HG03103 (cell line): Measurements from ENCODE around the gene FBXL14.

ENCODE experiments used
- ATAC-seq: cut with Tn5 transposase; IDR thresholded peaks from one replicate; pipeline ENCODE4 v1.9.1; 2021; ENCODE audit warnings: low read depth; ENCODE audit not compliant: unreplicated experiment

The FBXL14 gene

DNA sequence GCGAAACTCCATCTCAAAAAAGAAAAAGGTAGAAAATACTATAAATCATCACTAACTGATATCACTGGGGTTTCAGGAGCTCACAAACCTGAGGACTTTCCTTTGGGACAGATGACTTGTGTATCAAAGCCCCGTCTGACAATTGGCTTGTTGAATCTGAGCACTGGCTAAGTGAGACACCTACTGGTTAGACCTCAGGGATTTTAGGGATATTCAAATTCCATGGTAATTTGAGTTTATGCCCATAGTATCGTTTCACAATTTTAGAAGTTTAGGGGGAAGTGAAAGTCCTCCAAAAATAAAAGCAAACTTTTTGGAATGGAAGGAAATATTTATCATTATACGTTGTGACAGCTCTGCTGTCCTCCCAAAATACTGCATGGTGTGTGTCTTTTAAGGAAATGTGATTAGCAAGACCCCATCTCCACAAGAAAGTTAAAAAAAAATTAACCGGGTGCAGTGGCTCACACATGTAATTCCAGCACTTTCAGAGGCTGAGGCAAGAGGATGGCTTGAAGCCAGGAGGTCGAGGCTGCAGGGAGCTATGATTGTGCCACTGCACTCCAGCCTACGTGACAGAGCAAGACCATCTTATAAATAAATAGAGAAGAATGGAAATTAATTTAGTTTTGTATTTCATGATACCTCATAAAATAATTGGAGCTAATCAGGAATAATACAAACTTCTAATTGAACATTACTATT is 49.2 kb downstream of the FBXL14 start:
- ATAC-seq, result no peak

GRCh38 chr12:1542599-1542998 is 51.8 kb downstream of the FBXL14 start:
- no peak for ATAC-seq

- ATAC-seq, result no peak
Observed at GRCh38 chr12:1540690-1541089, 53.7 kb downstream of the FBXL14 start.

- ATAC-seq, result no peak
Observed at GRCh38 chr12:1539135-1539534, 55.2 kb downstream of the FBXL14 start.

GRCh38 chr12:1536817-1537216 is 57.6 kb downstream of the FBXL14 start:
- ATAC-seq, result no peak

- no peak for ATAC-seq
Observed at GRCh38 chr12:1534748-1535147, 59.6 kb downstream of the FBXL14 start.

GRCh38 chr12:1533602-1534304 is 60.6 kb downstream of the FBXL14 start:
- no peak for ATAC-seq

- no peak for ATAC-seq
Observed at GRCh38 chr12:1533205-1533601, 61.2 kb downstream of the FBXL14 start.

DNA sequence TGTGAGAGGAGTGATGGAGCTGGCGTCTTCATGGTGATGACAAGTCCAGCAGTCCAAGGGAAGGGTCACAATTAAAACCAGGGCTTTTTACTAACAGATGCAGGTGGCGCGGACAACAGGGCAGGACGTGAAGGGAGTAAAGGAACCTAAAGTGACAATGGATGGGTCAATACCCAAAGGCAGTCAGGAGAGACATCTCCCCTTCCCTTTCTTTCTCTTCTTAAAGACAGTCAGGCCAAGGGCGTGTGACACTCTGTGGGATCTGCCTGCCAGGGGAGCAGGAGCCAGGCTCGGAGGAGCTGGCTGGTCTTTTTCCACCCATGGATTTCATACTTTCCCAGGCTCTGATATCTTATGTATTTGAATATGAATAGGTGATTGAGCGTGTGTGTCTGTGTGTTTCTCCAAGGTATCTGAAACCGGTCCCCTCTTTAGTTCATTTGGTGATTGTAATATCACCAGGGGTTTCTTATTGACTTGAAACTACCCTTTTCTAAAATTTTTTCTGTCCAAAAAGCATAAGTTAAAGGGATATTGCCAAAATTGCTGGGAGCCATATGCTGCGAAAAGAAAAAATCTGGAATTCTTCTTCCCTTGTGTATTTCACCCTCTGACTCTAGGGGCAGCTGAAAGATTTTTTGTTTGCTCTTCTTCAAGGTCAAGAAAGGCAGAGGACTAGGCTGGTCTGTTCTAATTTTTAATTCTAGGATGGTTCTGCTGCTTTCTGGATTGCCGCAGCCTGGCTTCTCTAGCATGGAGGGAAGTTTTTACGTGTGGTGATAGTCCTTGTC is 61.8 kb downstream of the FBXL14 start:
- no peak for ATAC-seq

DNA sequence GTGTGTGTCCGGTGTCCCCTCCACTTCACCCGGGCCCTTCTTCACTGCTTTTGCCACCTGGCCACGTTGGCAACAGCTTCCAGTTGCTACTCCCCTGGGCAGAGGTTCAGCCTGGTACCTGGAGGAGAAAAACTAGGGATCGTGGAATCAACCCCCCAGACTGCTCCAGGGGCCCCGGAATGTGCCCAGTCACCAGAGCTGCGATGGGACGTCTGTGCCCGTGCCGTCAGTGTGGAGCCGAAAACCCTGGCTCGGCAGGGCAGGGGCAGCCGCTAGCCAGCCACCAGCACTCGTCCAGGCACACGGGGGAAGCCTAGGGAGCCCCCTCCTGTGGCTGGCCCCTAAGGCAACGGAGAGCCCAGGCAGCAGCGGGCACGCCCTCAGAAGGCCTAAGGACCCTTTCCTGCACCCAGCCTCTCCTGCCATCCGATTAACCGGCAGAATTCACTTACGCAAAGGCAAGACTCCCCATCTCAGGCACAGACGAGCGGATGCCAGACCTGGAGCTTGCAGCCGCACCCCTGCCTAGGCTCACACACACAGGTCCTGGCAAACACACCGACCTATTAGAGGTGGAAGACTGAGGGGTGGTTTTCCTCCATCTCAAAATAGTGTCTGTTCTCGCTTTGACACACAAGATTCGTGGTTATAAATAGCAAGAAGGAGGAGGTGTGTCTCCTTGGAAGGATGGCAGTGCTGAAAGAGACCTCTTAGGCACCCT is 62.6 kb downstream of the FBXL14 start:
- no peak for ATAC-seq

DNA sequence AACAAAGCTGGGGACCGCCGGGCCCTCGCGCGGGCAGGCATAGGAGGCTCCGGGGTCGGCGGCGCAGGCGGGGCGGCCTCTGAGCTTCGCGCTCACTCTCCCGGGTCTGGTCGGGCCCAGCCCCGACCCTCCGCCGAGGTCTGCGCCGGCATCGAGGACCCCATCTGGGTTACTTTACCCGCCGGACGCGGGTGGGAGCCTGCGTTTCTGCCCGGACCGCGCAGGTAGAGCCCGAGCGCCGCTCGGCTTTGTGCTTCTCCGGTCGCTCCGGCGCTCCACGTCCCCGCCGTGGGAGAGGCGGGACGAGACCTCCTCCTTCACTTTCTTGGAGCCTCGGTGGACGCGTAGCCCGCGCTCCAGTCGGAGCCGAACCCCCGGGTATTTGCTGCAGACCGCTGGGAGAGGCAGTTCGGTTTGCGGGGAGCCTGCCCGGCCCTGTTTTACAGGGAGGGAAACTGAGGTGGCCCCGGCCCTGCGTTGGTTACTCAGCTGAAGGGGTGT is 63.2 kb downstream of the FBXL14 start:
- no peak for ATAC-seq

DNA sequence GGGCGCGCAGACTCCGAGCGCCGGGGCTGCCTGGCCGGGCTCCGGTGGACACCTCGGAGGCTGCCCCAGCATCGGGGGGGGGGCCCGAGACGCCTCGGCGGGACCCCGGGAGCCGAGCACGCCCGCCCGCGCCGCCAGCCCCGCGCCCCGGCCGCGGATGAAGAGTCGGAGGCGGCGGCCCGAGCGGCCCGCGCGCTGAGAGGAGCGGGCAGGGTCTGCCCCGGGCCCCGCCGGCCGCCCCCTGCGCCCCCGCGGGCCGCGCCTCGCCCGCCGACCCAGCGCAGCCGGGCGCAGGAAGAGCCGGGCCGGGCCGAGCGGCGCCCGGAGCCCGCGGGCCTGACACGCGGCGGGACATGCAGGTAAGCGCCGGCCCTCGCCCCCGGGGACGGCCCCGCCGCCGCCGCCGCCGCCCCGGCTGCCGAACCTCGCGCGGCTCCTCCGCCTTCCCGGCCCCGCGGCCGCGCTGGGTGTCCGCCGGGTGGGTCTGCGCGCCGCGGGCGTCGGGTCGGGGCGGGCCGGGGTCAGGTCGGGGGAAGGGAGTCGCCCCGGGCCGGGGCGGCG is 63.7 kb downstream of the FBXL14 start:
- ATAC-seq, result no peak

DNA sequence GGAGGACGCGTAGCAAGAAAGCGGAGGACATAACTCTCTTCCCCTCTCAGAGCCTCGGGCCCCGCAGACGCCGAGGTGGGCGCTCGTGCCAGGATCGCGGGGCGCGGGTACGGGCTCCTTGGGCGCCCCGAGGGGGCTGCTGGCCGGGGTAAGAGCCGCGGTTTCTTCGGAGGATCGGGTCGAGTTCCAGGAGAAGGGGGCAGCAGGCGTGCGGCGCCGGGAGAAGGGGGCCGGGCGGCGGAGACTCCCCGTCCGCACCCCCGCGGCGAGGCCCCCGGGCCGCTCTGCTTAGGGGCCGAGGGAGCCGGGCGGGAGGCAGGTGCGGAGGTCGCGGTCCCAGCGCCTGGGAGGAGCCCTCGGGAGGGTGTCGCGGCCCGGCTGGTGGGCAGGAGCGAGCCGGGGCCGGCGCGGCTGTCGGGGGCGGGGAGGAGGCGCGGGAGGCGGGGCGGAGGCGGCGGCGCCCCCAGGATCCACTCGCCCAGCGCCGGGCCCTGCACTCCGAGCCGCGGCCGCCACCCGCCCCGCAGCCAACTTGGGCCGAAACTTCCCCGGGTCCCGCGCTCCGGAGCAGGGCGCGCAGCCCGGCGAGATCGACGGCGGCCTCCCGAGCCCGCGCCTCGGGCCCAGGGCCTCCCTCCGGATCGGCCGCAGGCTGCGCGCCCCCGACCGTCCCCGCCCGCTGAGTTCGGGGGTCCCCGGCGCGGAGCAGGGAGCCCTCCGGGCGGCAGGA is 64.4 kb downstream of the FBXL14 start:
- ATAC-seq, result no peak

GRCh38 chr12:1529228-1529861 is 65.0 kb downstream of the FBXL14 start:
- ATAC-seq, result no peak

DNA sequence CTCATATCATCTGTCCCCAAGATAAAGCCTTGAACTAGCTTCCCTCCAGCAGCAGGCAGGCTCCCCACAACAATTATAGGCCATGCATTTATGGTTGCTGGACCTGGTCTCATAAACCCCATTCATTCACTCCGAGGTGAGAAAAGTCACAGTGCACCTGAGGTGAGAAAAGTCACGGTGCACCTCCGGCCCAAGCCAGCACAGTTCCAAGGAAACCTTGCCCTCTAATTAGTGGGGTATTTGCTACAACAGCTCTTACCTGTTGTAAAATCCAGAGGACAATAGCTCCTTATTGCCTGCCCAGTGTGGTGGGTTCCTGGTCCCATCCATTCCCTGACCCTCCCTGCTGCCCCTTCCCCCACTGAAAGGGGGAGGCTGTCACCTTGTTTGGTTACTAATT is 65.6 kb downstream of the FBXL14 start:
- no peak for ATAC-seq

DNA sequence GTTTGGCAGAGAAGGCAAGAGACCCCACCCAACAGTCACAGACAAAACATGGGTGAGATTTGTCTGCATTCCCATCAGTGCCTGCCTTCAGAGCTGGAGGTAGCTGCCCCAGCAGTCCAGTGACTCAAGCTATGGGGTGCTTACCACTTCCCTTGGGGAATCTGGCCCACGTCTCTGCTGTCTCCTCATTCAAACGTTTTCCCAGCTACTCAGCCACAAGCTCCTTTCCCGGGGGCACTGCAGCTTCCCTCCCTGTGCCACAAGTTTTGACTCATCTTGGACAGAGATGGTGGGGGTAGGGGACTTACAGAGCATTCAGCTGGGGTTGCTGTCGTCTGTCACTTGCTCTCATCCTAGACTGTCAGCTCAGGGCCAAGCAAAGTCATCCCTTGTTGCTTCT is 66.6 kb downstream of the FBXL14 start:
- ATAC-seq, result no peak

DNA sequence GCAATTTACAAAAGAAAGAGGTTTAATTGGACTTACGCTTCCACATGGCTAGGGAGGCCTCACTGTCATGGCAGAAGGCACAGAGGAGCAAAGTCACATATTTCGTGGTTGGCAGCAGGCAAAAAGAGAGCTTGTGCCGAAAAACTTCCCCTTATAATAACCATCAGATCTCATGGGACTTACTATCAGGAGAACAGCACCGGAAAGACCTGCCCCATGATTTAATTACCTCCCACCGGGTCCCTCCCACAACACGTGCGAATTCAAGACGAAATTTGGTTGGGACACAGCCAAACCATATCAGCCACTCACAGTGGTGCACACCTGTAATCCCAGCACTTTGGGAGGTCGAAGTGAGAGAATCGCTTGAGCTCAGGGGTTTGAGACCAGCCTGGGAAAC is 68.5 kb downstream of the FBXL14 start:
- no peak for ATAC-seq

DNA sequence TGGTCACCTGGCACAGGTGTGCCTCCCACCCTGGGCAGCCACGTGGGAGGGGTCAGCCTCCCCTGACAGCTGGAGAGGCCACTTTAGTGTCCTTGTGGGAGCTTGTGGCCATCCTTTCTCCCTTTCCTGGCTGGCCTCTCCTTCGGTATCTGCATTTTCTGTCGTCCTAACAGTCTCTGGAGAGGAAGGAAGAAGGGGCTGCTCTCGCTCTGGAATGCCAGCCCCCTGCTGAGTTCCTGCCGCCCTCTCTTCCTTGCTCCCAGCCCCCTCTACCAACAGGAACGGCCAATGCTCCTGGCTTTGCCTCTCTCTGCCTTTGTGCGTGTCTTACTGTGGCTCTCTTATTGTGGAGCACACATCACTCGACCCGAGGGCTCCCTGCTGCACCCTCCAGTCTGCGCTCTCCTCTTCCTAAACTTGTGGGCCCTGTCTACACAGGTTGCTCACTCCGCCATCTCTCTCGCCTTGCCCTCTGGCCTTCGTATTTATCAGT is 70.8 kb downstream of the FBXL14 start:
- ATAC-seq, result no peak

DNA sequence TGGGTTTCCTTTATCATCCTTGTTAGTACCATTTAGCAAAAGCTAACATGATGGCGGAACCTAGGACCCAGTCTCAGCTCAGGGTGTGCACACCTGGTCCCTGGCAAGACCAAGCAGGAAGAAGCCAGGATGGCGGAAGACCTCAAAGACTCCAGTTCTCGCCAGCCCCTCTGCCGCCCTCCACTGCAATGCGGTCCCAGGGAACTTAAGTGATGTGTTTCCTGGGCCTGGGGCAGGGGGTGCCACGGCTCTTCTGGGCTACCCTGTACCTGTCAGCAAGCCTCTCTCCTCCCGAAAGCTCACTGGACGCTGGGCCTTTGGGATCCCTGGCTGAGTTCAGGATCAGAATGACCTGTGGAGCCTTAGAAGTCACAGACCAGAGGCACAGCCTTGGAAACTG is 71.3 kb downstream of the FBXL14 start:
- ATAC-seq, result no peak
